Common myeloid progenitor, CD34-positive (primary cell): Measurements from ENCODE around the gene COQ3.
"Not testable (repeated sequence)": the region's sequence is repeated elsewhere in the genome, so short reads cannot be mapped to it uniquely, and the experiment has no call there.

Source experiments
- CTCF ChIA-PET: fragments of 350-600 bp; sonication (Branson Sonifier 250); formaldehyde crosslinking; loops from one replicate; lab custom pipeline; 2021; ENCODE audit warnings: antibody characterized with exemption; lab: Charles Lee
- POLR2A ChIA-PET: fragments of 350-600 bp; sonication (Branson Sonifier 250); formaldehyde crosslinking; loops from one replicate; lab custom pipeline; 2021; ENCODE audit warnings: antibody characterized with exemption; lab: Charles Lee
- DNase-seq, 3 donors: peaks; one replicate each; pipeline versions ENCODE4 v3.0.0 to v3.0.0-alpha.2; 2013
- H3K27ac ChIP-seq, 2 experiments: 1 replicate in 1 of 2; 2 replicates in 1 of 2; pipeline ENCODE4 v1.7.0; 2013; ENCODE audit warnings: inconsistent platforms in 2 of 2, low read length in 2 of 2, mild to moderate bottlenecking in 2 of 2, low read depth in 1 of 2, moderate library complexity in 1 of 2; ENCODE audit not compliant: severe bottlenecking in 2 of 2, insufficient read depth in 1 of 2, poor library complexity in 1 of 2
- H3K27me3 ChIP-seq, 5 experiments: replicated peaks in 2 of 5; 1 replicate in 3 of 5; 2 replicates in 2 of 5; pipeline versions ENCODE4 v1.6.1 to v1.7.0; 2013; ENCODE audit warnings: low read length in 4 of 5, mild to moderate bottlenecking in 2 of 5, moderate library complexity in 2 of 5, inconsistent platforms in 1 of 5; ENCODE audit not compliant: insufficient read depth in 5 of 5, control insufficient read depth in 4 of 5
- H3K36me3 ChIP-seq, 4 experiments: 1 replicate in 2 of 4; 2 replicates in 2 of 4; pipeline versions ENCODE4 v1.6.1 to v1.7.0; 2013; ENCODE audit warnings: low read length in 3 of 4, control low read depth in 1 of 4, mild to moderate bottlenecking in 1 of 4; ENCODE audit not compliant: control insufficient read depth in 4 of 4, insufficient read depth in 4 of 4
- H3K4me1 ChIP-seq, 4 experiments: 1 replicate in 3 of 4; 2 replicates in 1 of 4; pipeline versions ENCODE4 v1.6.1 to v1.7.1; 2013; ENCODE audit warnings: low read length in 3 of 4, mild to moderate bottlenecking in 3 of 4, control low read depth in 1 of 4, inconsistent platforms in 1 of 4, moderate library complexity in 1 of 4; ENCODE audit not compliant: control insufficient read depth in 4 of 4, insufficient read depth in 4 of 4; ENCODE audit errors: control extremely low read depth in 1 of 4
- H3K4me3 ChIP-seq, 7 experiments: 1 replicate in 4 of 7; 2 replicates in 3 of 7; pipeline versions ENCODE4 v1.5.1 to v1.7.0; 2013; ENCODE audit warnings: mild to moderate bottlenecking in 7 of 7, low read length in 6 of 7, moderate library complexity in 6 of 7, inconsistent platforms in 2 of 7, low read depth in 2 of 7, control low read depth in 1 of 7; ENCODE audit not compliant: insufficient read depth in 4 of 7, control insufficient read depth in 1 of 7; ENCODE audit errors: extremely low read depth in 1 of 7
- H3K9me3 ChIP-seq, 5 experiments: 1 replicate in 4 of 5; 2 replicates in 1 of 5; pipeline versions ENCODE4 v1.6.1 to v1.7.1; 2013; ENCODE audit warnings: low read length in 4 of 5, mild to moderate bottlenecking in 2 of 5, inconsistent platforms in 1 of 5, low read depth in 1 of 5, moderate library complexity in 1 of 5; ENCODE audit not compliant: control insufficient read depth in 4 of 5, insufficient read depth in 2 of 5; ENCODE audit errors: control extremely low read depth in 1 of 5
- WGBS: methylation state at CpG from one replicate; pipeline ENCODE4 v1.1.5; 2013; ENCODE audit not compliant: insufficient coverage; 5-methylcytosine and 5-hydroxymethylcytosine counted together

Gene COQ3

GRCh38 chr6:99341862-99342455 is 52.0 kb downstream of the COQ3 start:
- ChIA-PET CTCF (interaction anchor here (4.6 kb wide), 1 partner anchor 11 kb away, joined by 22 read pairs; no protein-coding TSS in a partner anchor), POLR2A (no interaction called here)
- 100% methylated on average over 4 of the region's 5 CpGs for WGBS
- Histone ChIP-seq H3K36me3 (no peaks in the 10 kb centered on the region), H3K9me3 (no peaks in the 10 kb centered on the region), H3K27me3 (peaks cover 3 to 48% (median 17%) of the 10 kb centered on the region in 5 experiments), H3K4me3 (no peak overlapping the region), H3K27ac (no peak overlapping the region), H3K4me1 (no peaks in the 10 kb centered on the region)
- DNase-seq, result no peak

GRCh38 chr6:99338188-99338587 is 55.8 kb downstream of the COQ3 start:
- ChIA-PET CTCF (interaction anchor here (1.5 to 2.7 kb wide), 3 partner anchors 8 to 95 kb away, joined by 3 to 10 read pairs (median 4); no protein-coding TSS in a partner anchor), POLR2A (interaction anchor here (0.5 kb wide), 1 partner anchor 162 kb away, joined by 5 read pairs; no protein-coding TSS in a partner anchor)

GRCh38 chr6:99335298-99335697 is 58.7 kb downstream of the COQ3 start:
- H3K27me3 ChIP-seq, result peaks cover 0 to 24% (median 9%) of the 10 kb centered on the region in 5 experiments
- H3K4me1 ChIP-seq, H3K36me3 ChIP-seq, H3K27ac ChIP-seq, DNase-seq, H3K4me3 ChIP-seq, POLR2A ChIA-PET, H3K9me3 ChIP-seq: not testable (repeated sequence)
- WGBS, result 89% methylated on average over 6 of the region's 6 CpGs
- CTCF ChIA-PET, result interaction anchor here (0.9 to 1.0 kb wide), 2 partner anchors 60 to 91 kb away, joined by 3 to 5 read pairs; no protein-coding TSS in a partner anchor

More at GRCh38 chr6:99338188-99338587, 55.8 kb downstream of the COQ3 start:
- no peak overlapping the region for H3K4me3 ChIP-seq
- 73% methylated on average over 2 of the region's 2 CpGs for WGBS
- DNase-seq, result no peak
- H3K9me3 ChIP-seq, result no peaks in the 10 kb centered on the region
- no peaks in the 10 kb centered on the region for H3K36me3 ChIP-seq
- H3K4me1 ChIP-seq, result no peaks in the 10 kb centered on the region
- H3K27me3 ChIP-seq, result peaks cover 0 to 28% (median 9%) of the 10 kb centered on the region in 5 experiments
- H3K27ac ChIP-seq, result no peak overlapping the region

GRCh38 chr6:99334526-99335127 is 59.4 kb downstream of the COQ3 start:
- DNase-seq, result peak; percentile 54 to 78 (median 74)
- CTCF ChIA-PET, result interaction anchor here (0.5 to 1.2 kb wide), 5 partner anchors 9 to 297 kb away, joined by 3 to 6 read pairs (median 4); no protein-coding TSS in a partner anchor
- H3K27ac ChIP-seq, result no peak overlapping the region
- POLR2A ChIA-PET, result no interaction called here
- no peaks in the 10 kb centered on the region for H3K9me3 ChIP-seq
- no peaks in the 10 kb centered on the region for H3K36me3 ChIP-seq
- WGBS, result 20% methylated on average over 2 of the region's 2 CpGs
- no peak overlapping the region for H3K4me3 ChIP-seq
- H3K4me1 ChIP-seq, result peaks cover 0 to 2% (median 0%) of the 10 kb centered on the region in 4 experiments
- peaks cover 0 to 24% (median 9%) of the 10 kb centered on the region in 5 experiments for H3K27me3 ChIP-seq

GRCh38 chr6:99333068-99333467 is 60.9 kb downstream of the COQ3 start:
- ChIA-PET CTCF (no interaction called here), POLR2A (no interaction called here)
- WGBS, result 95% methylated on average over 6 of the region's 6 CpGs
- Histone ChIP-seq H3K27ac (no peak overlapping the region), H3K9me3 (no peaks in the 10 kb centered on the region), H3K4me3 (no peak overlapping the region), H3K4me1 (peaks cover 0 to 2% (median 0%) of the 10 kb centered on the region in 4 experiments), H3K27me3 (peaks cover 0 to 14% (median 8%) of the 10 kb centered on the region in 5 experiments), H3K36me3 (no peaks in the 10 kb centered on the region)
- DNase-seq, result no peak

GRCh38 chr6:99331531-99331930 is 62.5 kb downstream of the COQ3 start:
- peak in 2 of 3 donors; percentile 23 to 33 for DNase-seq
- Histone ChIP-seq H3K4me1 (peaks cover 0 to 2% (median 0%) of the 10 kb centered on the region in 4 experiments), H3K27me3 (peaks cover 0 to 10% (median 5%) of the 10 kb centered on the region in 5 experiments), H3K36me3 (no peaks in the 10 kb centered on the region), H3K9me3 (no peaks in the 10 kb centered on the region), H3K27ac (no peak overlapping the region), H3K4me3 (no peak overlapping the region)
- ChIA-PET POLR2A (no interaction called here), CTCF (interaction anchor here (1.1 to 3.2 kb wide), 7 partner anchors 8 to 95 kb away, joined by 3 to 22 read pairs (median 5); partner anchors contain the start of gene COQ3)
- WGBS, result 34% methylated on average over 3 of the region's 3 CpGs
